ENCODE results near the gene APMAP.

APMAP gene

DNA sequence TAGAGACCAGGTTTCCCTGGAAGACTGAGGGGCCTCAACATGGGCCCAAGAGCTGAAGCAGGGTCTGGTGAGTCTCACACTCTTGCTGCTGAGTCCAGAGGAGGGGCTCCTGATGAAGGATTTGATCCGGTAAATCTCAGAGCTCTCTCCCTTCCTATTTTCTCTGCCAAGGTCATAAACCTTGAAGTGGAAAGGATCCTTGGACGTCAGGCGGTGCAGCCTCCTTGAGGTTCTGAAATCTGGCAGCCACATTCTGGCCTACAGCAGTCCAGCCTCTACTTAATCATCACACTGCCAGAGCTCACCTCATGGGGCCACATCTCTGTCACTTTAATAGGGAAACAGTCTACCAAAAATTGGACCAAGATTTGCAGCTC lies 41.4 kb upstream of the APMAP start:
- ATAC-seq (ENCODE audit: low read depth): no peak
- no peaks in the 10 kb centered on the region for H3K27me3 ChIP-seq (ENCODE audit: insufficient read depth, poor library complexity, severe bottlenecking)
- H3K36me3 ChIP-seq (ENCODE audit: low read depth): no peaks in the 10 kb centered on the region
- TF ChIP-seq, protein P1, sequence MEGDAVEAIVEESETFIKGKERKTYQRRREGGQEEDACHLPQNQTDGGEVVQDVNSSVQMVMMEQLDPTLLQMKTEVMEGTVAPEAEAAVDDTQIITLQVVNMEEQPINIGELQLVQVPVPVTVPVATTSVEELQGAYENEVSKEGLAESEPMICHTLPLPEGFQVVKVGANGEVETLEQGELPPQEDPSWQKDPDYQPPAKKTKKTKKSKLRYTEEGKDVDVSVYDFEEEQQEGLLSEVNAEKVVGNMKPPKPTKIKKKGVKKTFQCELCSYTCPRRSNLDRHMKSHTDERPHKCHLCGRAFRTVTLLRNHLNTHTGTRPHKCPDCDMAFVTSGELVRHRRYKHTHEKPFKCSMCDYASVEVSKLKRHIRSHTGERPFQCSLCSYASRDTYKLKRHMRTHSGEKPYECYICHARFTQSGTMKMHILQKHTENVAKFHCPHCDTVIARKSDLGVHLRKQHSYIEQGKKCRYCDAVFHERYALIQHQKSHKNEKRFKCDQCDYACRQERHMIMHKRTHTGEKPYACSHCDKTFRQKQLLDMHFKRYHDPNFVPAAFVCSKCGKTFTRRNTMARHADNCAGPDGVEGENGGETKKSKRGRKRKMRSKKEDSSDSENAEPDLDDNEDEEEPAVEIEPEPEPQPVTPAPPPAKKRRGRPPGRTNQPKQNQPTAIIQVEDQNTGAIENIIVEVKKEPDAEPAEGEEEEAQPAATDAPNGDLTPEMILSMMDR (IDR thresholded peaks at IDR 0.05; ENCODE audit: poor library complexity, severe bottlenecking): no peak
- no peaks in the 10 kb centered on the region for H3K4me1 ChIP-seq (ENCODE audit: insufficient read depth, poor library complexity, severe bottlenecking)
- H3K9me3 ChIP-seq (ENCODE audit: severe bottlenecking): no peaks in the 10 kb centered on the region
- no peak overlapping the region for H3K4me3 ChIP-seq (ENCODE audit: severe bottlenecking)
- no peak overlapping the region for H3K27ac ChIP-seq (ENCODE audit: poor library complexity, severe bottlenecking)
- DNase-seq (ENCODE audit: low spot score): no peak

DNA sequence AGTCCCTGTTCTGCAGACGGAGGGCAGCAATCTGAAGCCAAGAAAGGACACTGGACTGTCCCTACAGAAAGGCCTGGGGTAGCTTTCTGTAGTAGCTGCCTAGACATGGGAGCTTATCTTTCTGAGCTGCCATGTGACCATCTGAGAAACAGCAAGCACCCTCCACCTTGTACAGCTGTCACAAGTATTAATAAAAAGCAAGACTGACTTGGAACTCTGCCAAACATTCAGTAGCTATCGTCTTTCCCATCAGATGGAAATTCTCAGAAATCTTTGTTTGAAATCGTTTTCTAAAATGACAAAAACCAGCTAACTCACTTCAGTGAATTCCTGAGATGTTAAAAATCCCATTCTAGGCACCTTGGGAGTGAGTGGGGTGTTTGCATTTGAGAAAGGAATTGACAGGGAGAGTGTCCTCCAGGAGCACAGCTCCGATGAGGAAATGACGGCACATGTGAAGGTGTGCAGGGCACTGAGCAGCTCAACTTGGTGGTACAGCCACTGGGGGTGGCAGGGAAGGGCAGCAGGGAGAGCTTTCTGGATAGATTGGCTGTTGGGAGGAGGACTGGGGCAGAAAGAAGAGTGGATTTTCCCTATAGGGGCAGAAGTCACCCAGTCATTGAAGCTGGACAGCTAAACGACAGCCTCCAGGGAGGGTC lies 40.8 kb upstream of the APMAP start:
- no peaks in the 10 kb centered on the region for H3K27me3 ChIP-seq (ENCODE audit: insufficient read depth, poor library complexity, severe bottlenecking)
- H3K4me3 ChIP-seq (ENCODE audit: severe bottlenecking): no peak overlapping the region
- no peaks in the 10 kb centered on the region for H3K36me3 ChIP-seq (ENCODE audit: low read depth)
- no peak overlapping the region for H3K27ac ChIP-seq (ENCODE audit: poor library complexity, severe bottlenecking)
- H3K4me1 ChIP-seq (ENCODE audit: insufficient read depth, poor library complexity, severe bottlenecking): no peaks in the 10 kb centered on the region
- ATAC-seq (ENCODE audit: low read depth) (no peak), DNase-seq (ENCODE audit: low spot score) (no peak)
- TF ChIP-seq, protein P1 (IDR thresholded peaks at IDR 0.05; ENCODE audit: poor library complexity, severe bottlenecking): no peak
- no peaks in the 10 kb centered on the region for H3K9me3 ChIP-seq (ENCODE audit: severe bottlenecking)

DNA sequence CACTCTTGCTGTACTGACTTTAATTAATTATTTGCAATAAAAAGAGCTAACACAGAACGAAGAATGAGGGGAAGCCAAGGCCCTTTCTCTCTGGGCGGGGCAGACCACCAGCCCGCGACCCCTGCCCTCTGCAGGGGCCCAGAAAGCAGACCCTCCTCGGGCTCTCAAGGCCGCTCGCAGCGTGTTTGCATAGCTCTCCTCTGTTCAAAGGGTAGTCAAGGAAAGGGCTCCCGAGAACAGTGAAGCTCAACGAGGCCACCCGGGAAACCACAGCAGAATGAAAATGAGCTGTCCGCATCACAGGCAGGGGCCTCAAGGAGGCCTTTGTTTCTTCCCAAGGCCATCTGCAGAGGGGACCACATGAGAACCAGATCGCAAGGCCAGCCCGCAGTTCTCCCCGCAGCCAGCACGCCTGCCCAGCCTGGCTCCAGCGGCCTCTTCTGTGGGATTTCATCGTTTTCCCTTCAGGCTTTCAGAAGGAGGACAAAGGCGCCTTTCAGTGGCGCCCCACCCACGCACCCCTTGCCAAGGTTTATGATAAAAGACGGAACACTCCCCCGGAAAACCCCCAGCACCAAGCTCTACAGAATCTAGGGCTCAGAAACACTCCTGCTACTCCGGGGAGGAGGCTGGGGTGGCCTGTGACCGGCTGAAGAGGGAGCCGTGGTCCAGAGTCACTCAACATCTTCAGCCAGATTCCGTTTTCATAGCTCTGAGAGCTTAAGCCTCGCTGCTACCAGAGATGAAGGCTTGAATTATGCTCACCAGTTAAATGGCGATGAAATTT lies 40.1 kb upstream of the APMAP start:
- no peaks in the 10 kb centered on the region for H3K4me1 ChIP-seq (ENCODE audit: insufficient read depth, poor library complexity, severe bottlenecking)
- no peaks in the 10 kb centered on the region for H3K36me3 ChIP-seq (ENCODE audit: low read depth)
- H3K27ac ChIP-seq (ENCODE audit: poor library complexity, severe bottlenecking): no peak overlapping the region
- no peak for DNase-seq (ENCODE audit: low spot score)
- TF ChIP-seq, protein P1 (IDR thresholded peaks at IDR 0.05; ENCODE audit: poor library complexity, severe bottlenecking): no peak
- H3K9me3 ChIP-seq (ENCODE audit: severe bottlenecking): no peaks in the 10 kb centered on the region
- H3K27me3 ChIP-seq (ENCODE audit: insufficient read depth, poor library complexity, severe bottlenecking): no peaks in the 10 kb centered on the region
- no peak; the same call in 2 of the 3 replicates for ATAC-seq (ENCODE audit: low read depth)
- H3K4me3 ChIP-seq (ENCODE audit: severe bottlenecking): no peak overlapping the region

DNA sequence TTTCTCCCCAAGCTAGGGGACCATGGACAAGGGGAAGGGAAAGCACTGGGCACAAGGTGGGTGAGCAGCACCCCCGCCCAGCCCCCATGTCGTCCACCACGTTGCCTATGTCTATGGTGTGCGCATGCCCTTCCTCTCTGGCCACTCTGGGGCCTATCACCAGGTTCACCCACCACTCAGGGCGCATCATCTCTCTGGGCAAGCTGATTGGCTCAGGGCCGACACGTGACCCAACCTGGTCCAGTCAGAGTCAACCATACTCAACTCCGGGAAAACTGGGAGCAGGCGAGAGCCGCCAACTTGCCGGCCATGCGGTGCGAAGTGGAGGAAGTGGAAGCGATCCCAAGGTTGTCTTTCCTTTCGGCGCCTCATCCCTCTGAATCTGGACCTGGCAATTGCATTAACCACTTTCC lies 39.5 kb upstream of the APMAP start:
- TF ChIP-seq, protein P1 (IDR thresholded peaks at IDR 0.05; ENCODE audit: poor library complexity, severe bottlenecking): no peak
- Histone ChIP-seq H3K4me1 (ENCODE audit: insufficient read depth, poor library complexity, severe bottlenecking) (no peaks in the 10 kb centered on the region), H3K9me3 (ENCODE audit: severe bottlenecking) (no peaks in the 10 kb centered on the region), H3K27me3 (ENCODE audit: insufficient read depth, poor library complexity, severe bottlenecking) (no peaks in the 10 kb centered on the region), H3K27ac (ENCODE audit: poor library complexity, severe bottlenecking) (no peak overlapping the region), H3K36me3 (ENCODE audit: low read depth) (no peaks in the 10 kb centered on the region), H3K4me3 (ENCODE audit: severe bottlenecking) (no peak overlapping the region)
- DNase-seq (ENCODE audit: low spot score): no peak
- ATAC-seq (ENCODE audit: low read depth): no peak

DNA sequence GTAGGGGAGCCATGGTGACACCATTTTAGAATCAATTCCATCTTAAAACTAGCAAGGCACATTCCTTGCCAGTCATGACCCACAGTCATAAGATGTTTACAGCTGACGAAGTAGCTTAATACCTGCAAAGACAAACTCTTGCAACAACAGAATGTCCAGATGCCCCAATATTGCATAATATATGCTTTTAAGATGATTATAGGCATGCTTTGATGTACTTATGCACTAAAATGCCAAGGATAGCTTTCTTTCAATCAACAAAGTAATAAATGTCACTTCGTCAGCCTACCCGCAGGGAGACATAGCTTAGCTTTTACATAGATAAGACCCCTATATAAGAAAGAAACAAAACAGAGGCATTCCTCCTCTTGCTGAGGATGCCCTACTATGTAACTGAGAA lies 38.7 kb upstream of the APMAP start:
- no peaks in the 10 kb centered on the region for H3K36me3 ChIP-seq (ENCODE audit: low read depth)
- H3K4me1 ChIP-seq (ENCODE audit: insufficient read depth, poor library complexity, severe bottlenecking): no peaks in the 10 kb centered on the region
- no peaks in the 10 kb centered on the region for H3K27me3 ChIP-seq (ENCODE audit: insufficient read depth, poor library complexity, severe bottlenecking)
- no peaks in the 10 kb centered on the region for H3K9me3 ChIP-seq (ENCODE audit: severe bottlenecking)
- no peak overlapping the region for H3K27ac ChIP-seq (ENCODE audit: poor library complexity, severe bottlenecking)
- no peak overlapping the region for H3K4me3 ChIP-seq (ENCODE audit: severe bottlenecking)
- TF ChIP-seq, protein P1 (IDR thresholded peaks at IDR 0.05; ENCODE audit: poor library complexity, severe bottlenecking): no peak
- ATAC-seq (ENCODE audit: low read depth): no peak
- no peak for DNase-seq (ENCODE audit: low spot score)

Data from RWPE2 (cell line).